ENCODE measurements around the gene AMN. TPM values are rescaled to one million over a fixed set of nuclear protein-coding genes. Genes with fewer than 3 reads are reported as not detected.
A peak's percentile ranks its signal among the peaks of the same experiment; 100 is the strongest.

Gene AMN
- total and polyA plus RNA-seq, 9 of the 15 experiments (the other 6 are each of a cell fraction or from before 2014, with no cell fraction given), result 0.04 to 0.14 TPM; not detected in 7

- intact Hi-C loops (cut with micrococcal nuclease) (no loop called here), in situ Hi-C loops (cut with MboI) (loop anchor here (25.0 kb wide), 1 partner anchor 397 kb away; the partner anchor contains the start of gene ANKRD9)
- Histone ChIP-seq H4K20me1 (replicated peaks; ENCODE audit: control insufficient read depth, insufficient read depth, low read length) (no peaks in the 10 kb centered on the region), H3K4me2 (ENCODE audit: insufficient read depth, low read length) (no peak overlapping the region), H3K79me2 (ENCODE audit: control insufficient read depth, insufficient read depth, low read length) (no peaks in the 10 kb centered on the region), H3K27me3 (ENCODE audit: control insufficient read depth in 2 of 2, insufficient read depth in 2 of 2, low read length in 2 of 2) (no peaks in the 10 kb centered on the region), H3K4me3 (no peak overlapping the region), H3K9me3 (replicated peaks; ENCODE audit: control insufficient read depth, insufficient read depth, low read depth, low read length) (no peaks in the 10 kb centered on the region), H2AFZ (ENCODE audit: low read depth, low read length) (no peak overlapping the region), H3K36me3 (ENCODE audit: control insufficient read depth, insufficient read depth, low read length) (peaks cover 8% of the 10 kb centered on the region; the same call in 1 of the 3 replicates), H3K4me1 (replicated peaks in 1 of 2; ENCODE audit: control insufficient read depth in 2 of 2, insufficient read depth in 2 of 2, low read length in 2 of 2) (peaks cover 0 to 17% of the 10 kb centered on the region in 2 experiments; a peak in 1 of 5 replicates), H3K9ac (ENCODE audit: insufficient read depth in 1 of 2, low read depth in 2 of 2, low read length in 2 of 2) (peak overlapping the region in 1 of 2 experiments; percentile 9; a peak in 1 of 4 replicates), H3K9me1 (ENCODE audit: control insufficient read depth, insufficient read depth, low read length) (no peaks in the 10 kb centered on the region), H3K27ac (ENCODE audit: extremely low read depth, low read depth, low read length) (no peak overlapping the region)
- POLR2A ChIA-PET, result no interaction called here
- BruUV-seq (replicated peaks), result no TSS peak
- TF ChIP-seq ESRRA (IDR thresholded peaks at IDR 0.05; ENCODE audit: borderline replicate concordance, low read depth) (no peak), ZZZ3 (IDR thresholded peaks at IDR 0.05) (no peak), ZNF41 (CRISPR knock-in tag; conservative IDR thresholded peaks at IDR 0.05) (no peak), ZBTB17 (CRISPR knock-in tag; IDR thresholded peaks at IDR 0.05) (no peak), MIER1 (IDR thresholded peaks at IDR 0.05; ENCODE audit: low read depth) (no peak), NR4A1 (CRISPR knock-in tag; IDR thresholded peaks at IDR 0.05) (no peak), NR4A1 (tag; IDR thresholded peaks at IDR 0.05) (no peak), POLR3A (IDR thresholded peaks at IDR 0.05; ENCODE audit: borderline replicate concordance, extremely low read depth, insufficient read depth, insufficient read length) (no peak), RBFOX2 (IDR thresholded peaks at IDR 0.05; ENCODE audit: low read depth, low read length) (no peak), RCOR1 (IDR thresholded peaks at IDR 0.05; ENCODE audit: borderline replicate concordance in 1 of 2, low read depth in 2 of 2, low read length in 2 of 2) (no peak)
- TF ChIP-seq, protein P1, sequence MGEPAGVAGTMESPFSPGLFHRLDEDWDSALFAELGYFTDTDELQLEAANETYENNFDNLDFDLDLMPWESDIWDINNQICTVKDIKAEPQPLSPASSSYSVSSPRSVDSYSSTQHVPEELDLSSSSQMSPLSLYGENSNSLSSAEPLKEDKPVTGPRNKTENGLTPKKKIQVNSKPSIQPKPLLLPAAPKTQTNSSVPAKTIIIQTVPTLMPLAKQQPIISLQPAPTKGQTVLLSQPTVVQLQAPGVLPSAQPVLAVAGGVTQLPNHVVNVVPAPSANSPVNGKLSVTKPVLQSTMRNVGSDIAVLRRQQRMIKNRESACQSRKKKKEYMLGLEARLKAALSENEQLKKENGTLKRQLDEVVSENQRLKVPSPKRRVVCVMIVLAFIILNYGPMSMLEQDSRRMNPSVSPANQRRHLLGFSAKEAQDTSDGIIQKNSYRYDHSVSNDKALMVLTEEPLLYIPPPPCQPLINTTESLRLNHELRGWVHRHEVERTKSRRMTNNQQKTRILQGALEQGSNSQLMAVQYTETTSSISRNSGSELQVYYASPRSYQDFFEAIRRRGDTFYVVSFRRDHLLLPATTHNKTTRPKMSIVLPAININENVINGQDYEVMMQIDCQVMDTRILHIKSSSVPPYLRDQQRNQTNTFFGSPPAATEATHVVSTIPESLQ (CRISPR knock-in tag; IDR thresholded peaks at IDR 0.05), result no peak
- DNase-seq (ENCODE audit: extremely low read depth in 1 of 4, low spot score in 3 of 4) (no peak), FAIRE-seq (no peak), ATAC-seq (no peak; the same call in 2 of the 3 replicates)
- CTCF ChIA-PET (ENCODE audit: low intra/inter-chr PET ratio), result no interaction called here
- 83% methylated on average over 11 of the region's 29 CpGs for WGBS (ENCODE audit: insufficient coverage, low coverage, missing lambda C conversion rate)
Observed at GRCh38 chr14:102908766-102909455, 13.6 kb upstream of the AMN start.
